Measurements from ENCODE around the gene SPRN. TPM values are rescaled to one million over a fixed set of nuclear protein-coding genes. Genes with fewer than 3 reads are reported as not detected.

Gene SPRN
- total and polyA plus RNA-seq, 2 of the 4 experiments (the other 2 are of a cell fraction), result 0.36 to 2.3 TPM

DNA sequence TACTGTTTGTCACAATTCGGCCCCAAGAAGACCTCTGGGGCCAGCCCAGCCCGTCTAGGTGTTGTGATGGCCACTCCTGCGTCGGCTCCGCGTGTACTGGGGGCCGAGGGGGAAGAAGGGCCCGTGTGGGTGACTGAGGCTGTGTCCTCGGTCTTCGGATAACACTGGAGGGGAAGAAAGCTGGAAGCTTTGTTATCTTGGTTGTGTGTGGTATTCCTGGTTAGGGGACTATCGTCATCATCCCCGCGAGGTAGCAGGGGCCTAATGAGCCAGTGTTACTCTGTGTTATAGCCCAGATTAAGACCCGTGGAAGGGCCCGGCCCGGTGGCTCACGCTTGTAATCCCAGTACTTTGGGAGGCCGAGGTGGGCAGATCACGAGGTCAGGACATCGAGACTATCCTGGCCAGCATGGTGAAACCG lies 29.6 kb downstream of the SPRN start:
- H3K27me3 ChIP-seq (ENCODE audit: control insufficient read depth, insufficient read depth, low read length), result no peaks in the 10 kb centered on the region
- peak overlapping the region; percentile 94 for H2AFZ ChIP-seq (replicated peaks; ENCODE audit: low read length, poor library complexity)
- H2BK15ac ChIP-seq (ENCODE audit: low read depth, low read length), result no peak overlapping the region
- in situ Hi-C loops (cut with MboI; ENCODE audit: low sequenced_read_pairs), result no loop called here
- peak overlapping the region; percentile 88 to 91 for H4K8ac ChIP-seq (ENCODE audit: low read depth in 2 of 2, low read length in 2 of 2)
- H2AK5ac ChIP-seq (ENCODE audit: low read depth, low read length), result peak overlapping the region; percentile 82; the same call in 1 of the 2 replicates
- H3K56ac ChIP-seq (ENCODE audit: extremely low read depth, insufficient read depth, low read length), result peak overlapping the region; percentile 86
- WGBS, 2 experiments (ENCODE audit: extremely low coverage in 2 of 2, insufficient read length in 1 of 2), result 61% methylated on average over 11 of the region's 21 CpGs; no CpG with 5 or more reads in 1 of the 2 experiments
- peaks cover 26% of the 10 kb centered on the region for H3K36me3 ChIP-seq (ENCODE audit: control insufficient read depth, insufficient read depth, low read length)
- ATAC-seq (ENCODE audit: low read depth), result no peak
- no peak overlapping the region for H2BK20ac ChIP-seq (ENCODE audit: low read depth, low read length)
- H3K9ac ChIP-seq (ENCODE audit: low read depth, low read length), result peak overlapping the region; percentile 85
- peak overlapping the region; percentile 100 for H3K4me2 ChIP-seq (ENCODE audit: low read depth, low read length)
- H3K23ac ChIP-seq (ENCODE audit: low read depth, low read length), result peak overlapping the region; percentile 89
- no peak for TF ChIP-seq MXI1 (IDR thresholded peaks at IDR 0.05; ENCODE audit: borderline replicate concordance, low read depth, low read length)
- no peak for TF ChIP-seq SMC3 (IDR thresholded peaks at IDR 0.05; ENCODE audit: low read depth, low read length)
- TF ChIP-seq BHLHE40 (IDR thresholded peaks at IDR 0.05; ENCODE audit: low read depth, low read length), result no peak
- peak overlapping the region; percentile 97 for H3K4me3 ChIP-seq (ENCODE audit: insufficient read depth, low read depth, low read length)
- peak overlapping the region; percentile 81 for H3K27ac ChIP-seq (ENCODE audit: insufficient read depth, low read length)
- peak overlapping the region; percentile 78 for H3K4ac ChIP-seq (ENCODE audit: low read depth, low read length)
- H2AK9ac ChIP-seq (replicated peaks; ENCODE audit: low read depth, low read length, poor library complexity), result peak overlapping the region; percentile 96
- H2BK5ac ChIP-seq (ENCODE audit: low read depth, low read length, poor library complexity, severe bottlenecking), result peak overlapping the region; percentile 82
- H3K4me1 ChIP-seq (ENCODE audit: control insufficient read depth, insufficient read depth, low read length), result peaks cover 4% of the 10 kb centered on the region; the same call in 1 of the 2 replicates
- H4K20me1 ChIP-seq (ENCODE audit: insufficient read depth, low read length), result no peaks in the 10 kb centered on the region
- peak overlapping the region; percentile 77 for H4K5ac ChIP-seq (ENCODE audit: low read depth, low read length)
- 0 out of 2 replicates have a peak overlapping the region, but pooled peaks have one; percentile 16 for H2BK120ac ChIP-seq (ENCODE audit: low read depth, low read length)
- dilution Hi-C loops (cut with HindIII; ENCODE audit: low sequenced_read_pairs, unreplicated experiment), result no loop called here
- peaks cover 9% of the 10 kb centered on the region; the same call in 1 of the 2 replicates for H3K9me1 ChIP-seq (ENCODE audit: insufficient read depth, low read length)
- intact Hi-C loops (cut with micrococcal nuclease), result no loop called here
- H3K14ac ChIP-seq (replicated peaks; ENCODE audit: low read depth, low read length), result peak overlapping the region; percentile 89
- H3K9me3 ChIP-seq (ENCODE audit: control insufficient read depth, insufficient read depth, low read length), result no peaks in the 10 kb centered on the region
- peaks cover 31 to 44% of the 10 kb centered on the region in 2 experiments for H3K79me1 ChIP-seq (ENCODE audit: low read depth in 1 of 2, low read length in 2 of 2)
- peak overlapping the region; percentile 85 for H4K91ac ChIP-seq (ENCODE audit: insufficient read depth, low read depth, low read length)
- no TSS peak for BruUV-seq (replicated peaks)
- POLR2A ChIA-PET (ENCODE audit: unreplicated experiment), result no interaction called here
- no peak for DNase-seq
- no peak overlapping the region for H3K18ac ChIP-seq (ENCODE audit: low read depth, low read length)
- CTCF ChIA-PET, result no interaction called here

Data from IMR-90 (cell line).